Endothelial cell of umbilical vein (primary cell): ENCODE measurements around the gene MROH8. TPM values are rescaled to one million over a fixed set of nuclear protein-coding genes. Genes with fewer than 3 reads are reported as not detected.

Experiments used
- BruUV-seq: library from RNA; stranded (reverse); fragments of 400-500 nt; replicated peaks from 2 replicates; lab custom pipeline; 2021; lab: Mats Ljungman, UMichigan
- CTCF ChIA-PET: fragments of 300-600, 350-600 bp; sonication (Branson Sonifier 250); formaldehyde crosslinking; loops from one replicate; lab custom pipeline; 2021; ENCODE audit warnings: antibody characterized with exemption, inconsistent platforms; lab: Charles Lee
- POLR2A ChIA-PET: fragments of 300-600, 350-600 bp; sonication (Branson Sonifier 250); formaldehyde crosslinking; loops from one replicate; lab custom pipeline; 2021; ENCODE audit warnings: antibody characterized with exemption, inconsistent platforms; lab: Charles Lee
- DNase-seq: peaks from one replicate; pipeline ENCODE4 v3.0.0-alpha.2; 2011; ENCODE audit warnings: low read depth, low spot score
- FAIRE-seq: peaks from 2 replicates; lab custom pipeline; 2011; peaks lifted over from hg19 to GRCh38; lab: Jason Lieb, UNC
- H2AFZ ChIP-seq: 2 replicates; pipeline ENCODE4 v1.6.0; 2012; ENCODE audit warnings: low read depth, low read length, control low read depth, inconsistent platforms
- H3K27ac ChIP-seq: 2 replicates; pipeline ENCODE4 v1.5.1; 2011; ENCODE audit warnings: low read depth, mild to moderate bottlenecking, control low read depth, low read length, moderate library complexity; ENCODE audit not compliant: insufficient read depth
- H3K27me3 ChIP-seq, 2 experiments: 2 replicates each; pipeline versions ENCODE4 v1.6.0 to v1.6.1; 2011; ENCODE audit warnings: low read length in 2 of 2, mixed read lengths in 1 of 2; ENCODE audit not compliant: control insufficient read depth in 2 of 2, insufficient read depth in 2 of 2
- H3K36me3 ChIP-seq, 2 experiments: 2 replicates in 1 of 2; 3 replicates in 1 of 2; pipeline ENCODE4 v1.5.1; 2011; ENCODE audit warnings: low read length in 2 of 2, mild to moderate bottlenecking in 1 of 2, moderate library complexity in 1 of 2; ENCODE audit not compliant: control insufficient read depth in 2 of 2, insufficient read depth in 2 of 2; ENCODE audit errors: extremely low read depth in 1 of 2
- H3K4me1 ChIP-seq: 3 replicates; pipeline ENCODE4 v1.5.1; 2011; ENCODE audit warnings: mild to moderate bottlenecking, low read length; ENCODE audit not compliant: control insufficient read depth, insufficient read depth; ENCODE audit errors: extremely low read depth
- H3K4me2 ChIP-seq: 2 replicates; pipeline ENCODE4 v1.6.1; 2011; ENCODE audit warnings: low read length, control low read depth, mixed read lengths; ENCODE audit not compliant: insufficient read depth
- H3K4me3 ChIP-seq, 3 experiments: fragments of 200-600 bp in 1 of 3; sonication (generic), shearing (Covaris generic) in 1 of 3; replicated peaks in 1 of 3; 2 replicates each; pipeline ENCODE4 v1.5.1; 2011 to 2016; ENCODE audit warnings: control low read depth in 3 of 3, low read length in 3 of 3, mild to moderate bottlenecking in 2 of 3, inconsistent platforms in 1 of 3, low read depth in 1 of 3, moderate library complexity in 1 of 3; ENCODE audit not compliant: insufficient read depth in 1 of 3
- H3K79me2 ChIP-seq: 2 replicates; pipeline ENCODE4 v1.6.0; 2012; ENCODE audit warnings: low read length, inconsistent platforms; ENCODE audit not compliant: control insufficient read depth, insufficient read depth
- H3K9ac ChIP-seq: replicated peaks from 2 replicates; pipeline ENCODE3; 2011; ENCODE audit warnings: low read length, control low read depth; ENCODE audit not compliant: insufficient read depth; ENCODE audit errors: extremely low read depth
- H3K9me1 ChIP-seq: replicated peaks from 3 replicates; pipeline ENCODE4 v1.6.0; 2011; ENCODE audit warnings: mild to moderate bottlenecking, low read length; ENCODE audit not compliant: control insufficient read depth, insufficient read depth; ENCODE audit errors: extremely low read depth
- H3K9me3 ChIP-seq: replicated peaks from 2 replicates; pipeline ENCODE4 v1.5.1; 2012; ENCODE audit warnings: low read length, inconsistent platforms; ENCODE audit not compliant: control insufficient read depth, insufficient read depth
- H4K20me1 ChIP-seq: replicated peaks from 2 replicates; pipeline ENCODE3; 2011; ENCODE audit warnings: mild to moderate bottlenecking, low read length; ENCODE audit not compliant: control insufficient read depth, insufficient read depth; ENCODE audit errors: extremely low read depth
- EZH2 ChIP-seq: IDR thresholded peaks from 2 replicates; pipeline ENCODE4 v1.6.1; 2012; ENCODE audit warnings: borderline replicate concordance, low read depth, mild to moderate bottlenecking, moderate library complexity, low read length, inconsistent platforms; ENCODE audit not compliant: severe bottlenecking
- FOS ChIP-seq: IDR thresholded peaks from 2 replicates; pipeline ENCODE4 v1.6.1; 2011; ENCODE audit warnings: mild to moderate bottlenecking, low read length, moderate library complexity, borderline replicate concordance; ENCODE audit not compliant: insufficient read depth
- JUN ChIP-seq: IDR thresholded peaks from 2 replicates; pipeline ENCODE4 v1.6.1; 2011; ENCODE audit warnings: borderline replicate concordance, low read depth; ENCODE audit not compliant: insufficient read length, insufficient read depth
- MAX ChIP-seq: IDR thresholded peaks from 2 replicates; pipeline ENCODE4 v1.6.1; 2011; ENCODE audit not compliant: insufficient read depth, insufficient read length
- MYC ChIP-seq: IDR thresholded peaks from one replicate; pipeline ENCODE4 v1.6.1; 2011; ENCODE audit warnings: mild to moderate bottlenecking, low read depth, low read length
- POLR2A ChIP-seq: IDR thresholded peaks from 2 replicates; pipeline ENCODE4 v1.6.1; 2012; ENCODE audit warnings: low read depth, mild to moderate bottlenecking, control low read depth, low read length
- POLR2AphosphoS5 ChIP-seq: IDR thresholded peaks from 2 replicates; pipeline ENCODE4 v1.6.1; 2012; ENCODE audit warnings: low read depth, mild to moderate bottlenecking, control low read depth, low read length, moderate library complexity; ENCODE audit not compliant: insufficient read depth
- dilution Hi-C: fragments of 300-500 bp; cut with MboI; formaldehyde crosslinking; loops from one replicate; pipeline ENCODE4 v1.15.0; 2019; ENCODE audit warnings: low sequenced_read_pairs; ENCODE audit not compliant: extremely low pct_ligation_motif_present
- intact Hi-C: fragments of 100-400 bp; cut with micrococcal nuclease; formaldehyde crosslinking; loops from one replicate; pipeline ENCODE4 v1.10.0; 2022
- polyA plus RNA-seq, 4 experiments: library from polyadenylated mRNA; depleted of rRNA in 3 of 4; stranded (reverse) in 3 of 4; unstranded in 1 of 4; fragments of >200 nt; gene quantifications; 2 replicates each; pipeline versions ENCODE4 v1.2.1 to v1.2.3, GENCODE V29; 2011 to 2012; ENCODE audit warnings: missing spikeins in 1 of 4
- total RNA-seq: library from RNA; stranded (reverse); gene quantifications from 2 replicates; pipeline ENCODE4 v1.2.3, GENCODE V29; 2021
- TF ChIP-seq, protein P1 (sequence below), 2 donors: IDR thresholded peaks; 1 replicate in 1 of 2; 2 replicates in 1 of 2; pipeline ENCODE4 v1.5.1; 2011; ENCODE audit warnings: low read length in 2 of 2, mild to moderate bottlenecking in 2 of 2, moderate library complexity in 2 of 2, control low read depth in 1 of 2, inconsistent platforms in 1 of 2, low read depth in 1 of 2; ENCODE audit not compliant: insufficient read depth in 1 of 2; ENCODE audit errors: extremely low read depth in 1 of 2

MROH8 gene
- total and polyA plus RNA-seq, 2 donors (not counting 3 experiments of a cell fraction or from before 2014, with no cell fraction given) = 1.3 to 1.5 TPM

- Histone ChIP-seq H2AFZ (no peak overlapping the region), H3K27ac (no peak overlapping the region), H3K4me3 (no peak overlapping the region), H3K4me2 (no peak overlapping the region), H3K9me3 (no peaks in the 10 kb centered on the region), H3K9ac (no peak overlapping the region), H3K27me3 (no peaks in the 10 kb centered on the region), H3K9me1 (no peaks in the 10 kb centered on the region), H3K36me3 (no peaks in the 10 kb centered on the region), H3K79me2 (no peaks in the 10 kb centered on the region), H3K4me1 (no peaks in the 10 kb centered on the region), H4K20me1 (no peaks in the 10 kb centered on the region)
- no TSS peak for BruUV-seq
- dilution Hi-C loops = no loop called here
- intact Hi-C loops = no loop called here
- TF ChIP-seq MYC (no peak), MAX (no peak), POLR2A (no peak), POLR2AphosphoS5 (no peak), JUN (no peak), FOS (no peak), EZH2 (no peak)
- TF ChIP-seq, protein P1, sequence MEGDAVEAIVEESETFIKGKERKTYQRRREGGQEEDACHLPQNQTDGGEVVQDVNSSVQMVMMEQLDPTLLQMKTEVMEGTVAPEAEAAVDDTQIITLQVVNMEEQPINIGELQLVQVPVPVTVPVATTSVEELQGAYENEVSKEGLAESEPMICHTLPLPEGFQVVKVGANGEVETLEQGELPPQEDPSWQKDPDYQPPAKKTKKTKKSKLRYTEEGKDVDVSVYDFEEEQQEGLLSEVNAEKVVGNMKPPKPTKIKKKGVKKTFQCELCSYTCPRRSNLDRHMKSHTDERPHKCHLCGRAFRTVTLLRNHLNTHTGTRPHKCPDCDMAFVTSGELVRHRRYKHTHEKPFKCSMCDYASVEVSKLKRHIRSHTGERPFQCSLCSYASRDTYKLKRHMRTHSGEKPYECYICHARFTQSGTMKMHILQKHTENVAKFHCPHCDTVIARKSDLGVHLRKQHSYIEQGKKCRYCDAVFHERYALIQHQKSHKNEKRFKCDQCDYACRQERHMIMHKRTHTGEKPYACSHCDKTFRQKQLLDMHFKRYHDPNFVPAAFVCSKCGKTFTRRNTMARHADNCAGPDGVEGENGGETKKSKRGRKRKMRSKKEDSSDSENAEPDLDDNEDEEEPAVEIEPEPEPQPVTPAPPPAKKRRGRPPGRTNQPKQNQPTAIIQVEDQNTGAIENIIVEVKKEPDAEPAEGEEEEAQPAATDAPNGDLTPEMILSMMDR (IDR thresholded peaks at IDR 0.05; ENCODE audit: extremely low read depth in 1 of 2, insufficient read depth in 1 of 2, low read depth in 1 of 2, low read length in 2 of 2) = no peak
- DNase-seq = no peak
- CTCF ChIA-PET = interaction anchor here (1.6 kb wide), 1 partner anchor 11 kb away, joined by 6 read pairs; no protein-coding TSS in a partner anchor
- POLR2A ChIA-PET = no interaction called here
- FAIRE-seq = no peak
Observed at GRCh38 chr20:37144856-37145404, 34.4 kb downstream of the MROH8 start.
